Stimulated activated CD4-positive, alpha-beta T cell treated with anti-CD3 and anti-CD28 coated beads, TNF-alpha, amount 100 ng/mL, for 1 hour (primary cell): Measurements from ENCODE around the gene CDY1.
"Not testable (repeated sequence)": the region's sequence is repeated elsewhere in the genome, so short reads cannot be mapped to it uniquely, and the experiment has no call there.

Source experiments
- DNase-seq, 3 donors: peaks; one replicate each; pipeline ENCODE4 v3.0.0-alpha.2; 2020; ENCODE audit warnings: low read depth in 3 of 3, low spot score in 1 of 3

Gene CDY1, protein sequence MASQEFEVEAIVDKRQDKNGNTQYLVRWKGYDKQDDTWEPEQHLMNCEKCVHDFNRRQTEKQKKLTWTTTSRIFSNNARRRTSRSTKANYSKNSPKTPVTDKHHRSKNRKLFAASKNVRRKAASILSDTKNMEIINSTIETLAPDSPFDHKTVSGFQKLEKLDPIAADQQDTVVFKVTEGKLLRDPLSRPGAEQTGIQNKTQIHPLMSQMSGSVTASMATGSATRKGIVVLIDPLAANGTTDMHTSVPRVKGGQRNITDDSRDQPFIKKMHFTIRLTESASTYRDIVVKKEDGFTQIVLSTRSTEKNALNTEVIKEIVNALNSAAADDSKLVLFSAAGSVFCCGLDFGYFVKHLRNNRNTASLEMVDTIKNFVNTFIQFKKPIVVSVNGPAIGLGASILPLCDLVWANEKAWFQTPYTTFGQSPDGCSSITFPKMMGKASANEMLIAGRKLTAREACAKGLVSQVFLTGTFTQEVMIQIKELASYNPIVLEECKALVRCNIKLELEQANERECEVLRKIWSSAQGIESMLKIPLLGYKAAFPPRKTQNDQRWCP

DNA sequence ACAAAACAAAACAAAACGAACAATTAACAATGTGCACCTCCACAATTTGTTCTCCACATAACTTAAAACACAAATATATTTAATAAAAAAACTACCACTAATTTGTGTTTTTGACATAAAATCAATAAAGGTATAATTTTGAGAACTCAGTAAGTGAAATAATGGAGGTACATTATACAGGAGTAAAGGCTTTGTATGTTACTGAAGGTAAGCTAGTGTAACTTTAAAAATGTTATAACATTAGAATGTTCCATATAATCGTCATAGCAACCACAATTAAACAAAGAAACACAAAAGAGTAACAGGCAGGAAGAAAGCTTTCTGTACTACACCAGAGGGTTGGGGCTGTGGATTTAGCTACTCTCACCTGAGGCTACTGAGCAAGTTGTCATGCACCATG lies at the start of gene CDY1:
CDY1 (plus strand) TSS at position 301 of the 400 bp plus-strand sequence. CDS start 326 bp downstream, outside the sequence.
- not testable (repeated sequence) for DNase-seq

DNA sequence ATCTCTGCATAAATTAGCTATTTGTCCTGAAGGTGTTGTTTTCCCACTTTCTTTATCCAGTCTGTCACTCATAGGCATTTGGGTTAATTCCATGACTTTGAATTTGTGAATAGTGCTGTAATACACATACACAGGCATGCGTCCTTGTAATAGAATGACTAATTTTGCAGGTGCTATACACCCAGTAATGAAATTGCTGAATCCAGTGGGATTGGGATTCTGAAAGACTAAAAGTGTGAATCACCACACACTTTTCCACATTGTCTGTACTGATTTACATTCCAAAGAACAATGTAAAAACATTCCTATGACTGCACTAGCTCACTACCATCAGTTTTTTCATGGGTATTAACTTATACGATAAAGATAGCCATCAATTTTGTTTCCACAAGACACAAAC lies 28.6 kb upstream of the CDY1 start:
- not testable (repeated sequence) for DNase-seq

DNA sequence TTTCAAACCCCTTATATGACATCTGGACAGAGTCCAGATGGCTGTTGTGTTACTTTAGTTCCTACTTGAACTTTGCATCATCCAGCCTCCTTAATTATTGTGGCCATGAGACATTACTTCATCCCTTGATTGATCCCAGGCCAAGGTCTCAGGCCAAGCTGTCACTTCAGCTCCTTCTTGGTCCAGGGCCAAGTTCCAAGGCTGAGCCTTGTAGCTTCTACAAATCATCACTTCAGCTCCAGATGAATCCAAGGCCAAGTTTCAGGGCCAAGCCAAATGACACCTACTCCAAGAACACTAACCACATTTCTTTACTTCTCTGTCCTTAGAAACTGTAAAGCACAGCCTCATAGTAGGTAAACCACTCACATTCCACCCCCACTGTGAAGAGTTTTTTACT lies 1.7 kb upstream of the CDY1 start:
- DNase-seq = not testable (repeated sequence)

DNA sequence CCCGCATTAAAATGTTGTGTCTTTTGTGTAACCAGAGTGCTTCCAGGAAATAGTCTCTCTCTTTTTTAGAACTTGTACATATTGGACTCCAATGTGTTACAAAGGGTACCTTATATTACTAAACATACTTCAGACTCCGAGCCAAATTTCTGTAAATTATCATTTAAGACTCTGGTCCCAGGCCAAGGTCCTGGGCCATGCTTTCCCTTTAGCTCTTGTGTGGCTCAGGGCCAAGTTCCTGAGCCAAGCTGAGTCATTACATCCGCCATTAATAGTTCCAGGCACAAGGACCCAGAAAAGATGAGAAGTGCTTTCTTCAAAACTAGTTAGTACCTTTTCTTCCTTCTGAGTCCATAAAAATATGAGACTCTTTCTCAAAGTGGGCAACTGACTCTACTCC lies 4.6 kb downstream of the CDY1 start:
- DNase-seq = not testable (repeated sequence)

DNA sequence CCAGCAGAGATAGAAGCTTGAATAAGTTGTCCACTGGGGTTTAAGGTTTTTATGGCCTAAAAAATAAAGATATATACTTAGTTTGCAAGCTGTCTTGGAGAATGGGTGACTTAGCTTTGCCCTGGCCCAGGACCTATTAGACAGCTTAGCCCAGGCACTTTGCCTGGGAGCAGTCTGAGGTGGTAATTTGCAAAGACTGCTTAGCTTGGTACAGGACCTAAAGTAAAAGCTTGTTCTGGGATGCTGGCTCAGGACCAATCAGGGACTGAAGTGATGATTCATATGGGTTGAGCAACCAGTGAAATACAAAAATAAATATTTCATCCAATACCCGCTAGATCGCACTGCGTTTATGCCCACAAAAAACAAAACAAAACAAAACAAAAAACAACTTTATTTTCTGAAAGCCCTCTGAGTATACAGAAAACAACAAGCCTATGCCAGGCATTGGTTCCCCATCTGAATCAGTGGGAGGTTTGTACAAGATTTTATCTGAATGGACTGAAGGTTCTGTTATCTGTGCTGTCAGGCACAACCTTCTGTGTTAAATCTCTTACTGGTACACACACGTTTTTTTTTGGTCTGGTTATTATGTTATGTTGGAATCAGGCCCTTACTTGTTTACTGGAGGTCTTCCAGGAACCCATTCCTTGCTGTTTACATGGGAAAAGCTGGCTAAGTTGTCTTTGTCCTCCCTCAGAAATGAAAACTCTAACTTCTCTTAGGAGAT lies 8.6 kb downstream of the CDY1 start:
- not testable (repeated sequence) for DNase-seq

DNA sequence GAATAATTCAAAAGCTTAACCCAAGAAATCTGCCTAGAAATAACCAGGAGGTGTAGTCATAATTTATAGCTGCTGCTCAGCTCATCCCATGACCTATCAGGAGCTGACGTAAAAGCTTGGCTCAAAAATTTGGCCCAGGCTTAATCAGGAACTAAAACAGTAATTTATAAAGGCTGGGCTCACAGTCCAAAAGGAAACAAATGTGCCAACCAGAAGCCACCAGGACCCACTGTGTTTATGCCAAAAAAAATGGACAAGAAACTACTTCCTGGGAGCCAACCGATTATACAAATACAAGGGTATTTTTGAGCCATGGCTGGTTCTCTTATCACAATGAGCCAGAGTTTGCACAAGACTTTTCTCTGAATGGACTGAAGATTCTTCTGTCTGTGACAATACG lies 17.9 kb downstream of the CDY1 start:
- DNase-seq = not testable (repeated sequence)

DNA sequence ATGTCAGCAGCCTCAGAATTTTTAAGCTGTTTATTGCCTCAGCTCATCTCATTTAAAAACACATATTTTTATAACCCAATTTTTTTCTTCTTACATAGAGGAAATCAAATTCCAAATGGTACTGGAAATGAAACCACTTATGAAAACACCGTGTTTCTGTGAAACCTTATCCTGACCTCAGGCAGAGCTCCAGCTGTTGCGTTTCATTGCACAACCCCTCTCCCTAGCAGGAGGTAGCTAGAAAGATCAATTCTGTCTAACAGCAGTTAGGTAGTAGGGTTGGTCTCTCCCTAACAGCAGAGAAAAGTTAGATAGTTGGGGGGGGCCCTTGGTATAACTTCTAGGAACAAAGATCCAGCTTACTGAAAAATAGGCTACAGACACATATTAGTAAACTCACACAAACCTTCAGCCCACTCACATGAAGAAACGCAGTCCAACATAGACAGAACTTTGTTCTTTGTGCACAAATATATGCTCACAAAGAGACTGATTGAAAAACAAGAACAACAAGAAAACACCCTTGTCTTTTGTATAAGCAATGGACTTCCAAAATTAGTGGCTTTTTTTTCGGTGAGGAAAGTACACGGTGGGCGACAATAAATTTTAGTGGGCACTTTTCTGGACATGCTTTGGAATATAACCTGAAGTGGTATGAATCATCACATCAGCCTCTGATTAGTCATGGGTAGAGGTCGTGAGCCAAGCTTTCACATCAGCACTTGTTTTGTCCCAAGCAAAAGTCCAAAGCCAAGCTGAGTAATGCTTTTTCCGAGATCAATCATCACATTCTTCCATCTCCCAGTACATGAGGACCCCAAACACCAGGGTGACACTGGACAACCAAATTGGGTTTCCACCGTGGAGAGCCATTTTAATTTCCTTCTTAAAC lies 21.4 kb downstream of the CDY1 start:
- DNase-seq = not testable (repeated sequence)
